H1 (cell line): ENCODE measurements around the gene CCR2. TPM values are rescaled to one million over a fixed set of nuclear protein-coding genes. Genes with fewer than 3 reads are reported as not detected.

Experiments used
- CTCF ChIA-PET: fragments of 300-600 bp; sonication (Branson Sonifier 250); formaldehyde crosslinking; loops from one replicate; lab custom pipeline; 2021; ENCODE audit not compliant: partially characterized antibody; lab: Charles Lee
- POLR2A ChIA-PET: fragments of 300-600 bp; sonication (Branson Sonifier 250); formaldehyde crosslinking; loops from one replicate; lab custom pipeline; 2021; ENCODE audit warnings: inconsistent platforms; ENCODE audit not compliant: partially characterized antibody; lab: Charles Lee
- DNase-seq, 2 experiments: peaks; one replicate each; pipeline versions ENCODE4 v3.0.0 to v3.0.0-alpha.2; 2010 to 2022; ENCODE audit warnings: low spot score in 2 of 2, low read depth in 1 of 2, mixed read lengths in 1 of 2
- FAIRE-seq: peaks from 2 replicates; lab custom pipeline; 2011; peaks lifted over from hg19 to GRCh38; lab: Jason Lieb, UNC
- H2AFZ ChIP-seq: 2 replicates; pipeline ENCODE4 v1.8.1; 2012; ENCODE audit warnings: low read length, inconsistent platforms
- H2AK5ac ChIP-seq: 2 replicates; pipeline ENCODE4 v1.6.1; 2013; ENCODE audit warnings: low read depth, low read length
- H2BK120ac ChIP-seq: replicated peaks from 2 replicates; pipeline ENCODE3; 2013; ENCODE audit warnings: low read depth, low read length, inconsistent platforms
- H2BK12ac ChIP-seq: 2 replicates; pipeline ENCODE4 v1.6.1; 2013; ENCODE audit warnings: low read depth, low read length
- H2BK15ac ChIP-seq: 2 replicates; pipeline ENCODE4 v1.6.1; 2013; ENCODE audit warnings: low read length
- H2BK20ac ChIP-seq: 2 replicates; pipeline ENCODE4 v1.6.1; 2013; ENCODE audit warnings: low read length
- H2BK5ac ChIP-seq: 2 replicates; pipeline ENCODE4 v1.6.1; 2013; ENCODE audit warnings: low read depth, low read length
- H3K14ac ChIP-seq: 2 replicates; pipeline ENCODE4 v1.6.1; 2013; ENCODE audit warnings: inconsistent platforms; ENCODE audit not compliant: insufficient read length
- H3K18ac ChIP-seq: 2 replicates; pipeline ENCODE4 v1.6.1; 2013; ENCODE audit warnings: low read length; ENCODE audit errors: extremely low read depth
- H3K23ac ChIP-seq: 2 replicates; pipeline ENCODE4 v1.6.1; 2013; ENCODE audit warnings: inconsistent platforms; ENCODE audit not compliant: insufficient read length
- H3K23me2 ChIP-seq: 2 replicates; pipeline ENCODE4 v1.6.1; 2013; ENCODE audit warnings: low read depth, low read length
- H3K27ac ChIP-seq: 2 replicates; pipeline ENCODE4 v1.6.1; 2011; ENCODE audit warnings: low read depth, low read length, inconsistent platforms
- H3K27me3 ChIP-seq, 4 experiments: replicated peaks in 1 of 4; 1 replicate in 1 of 4; 2 replicates in 3 of 4; pipeline versions ENCODE4 v1.6.1 to v1.8.1; 2011 to 2013; ENCODE audit warnings: low read length in 3 of 4, mild to moderate bottlenecking in 3 of 4, inconsistent platforms in 2 of 4, mixed read lengths in 2 of 4, moderate library complexity in 1 of 4; ENCODE audit not compliant: control insufficient read depth in 3 of 4, insufficient read depth in 3 of 4; ENCODE audit errors: extremely low read depth in 1 of 4
- H3K36me3 ChIP-seq, 4 experiments: 2 replicates each; pipeline versions ENCODE4 v1.6.1 to v1.8.1; 2011 to 2013; ENCODE audit warnings: mild to moderate bottlenecking in 4 of 4, low read length in 3 of 4, moderate library complexity in 2 of 4, control low read depth in 1 of 4, inconsistent platforms in 1 of 4; ENCODE audit not compliant: insufficient read depth in 4 of 4, control insufficient read depth in 2 of 4
- H3K4ac ChIP-seq: replicated peaks from 2 replicates; pipeline ENCODE3; 2013; ENCODE audit warnings: low read length, low read depth, mixed read lengths, inconsistent platforms; ENCODE audit not compliant: insufficient read length
- H3K4me1 ChIP-seq, 4 experiments: replicated peaks in 1 of 4; 1 replicate in 1 of 4; 2 replicates in 3 of 4; pipeline versions ENCODE4 v1.6.1 to v1.8.1; 2011 to 2013; ENCODE audit warnings: low read length in 3 of 4, inconsistent platforms in 2 of 4, mixed read lengths in 1 of 4; ENCODE audit not compliant: insufficient read depth in 4 of 4, control insufficient read depth in 3 of 4
- H3K4me2 ChIP-seq, 2 experiments: 2 replicates each; pipeline versions ENCODE4 v1.6.1 to v1.8.1; 2011 to 2013; ENCODE audit warnings: low read depth in 2 of 2, low read length in 2 of 2, control low read depth in 1 of 2, inconsistent platforms in 1 of 2, mild to moderate bottlenecking in 1 of 2; ENCODE audit not compliant: insufficient read depth in 1 of 2
- H3K4me3 ChIP-seq, 4 experiments: fragments of 200-600, 300-600 bp in 1 of 4; sonication (generic), shearing (Covaris generic), sonication (Bioruptor Twin) in 1 of 4; 2 replicates each; pipeline versions ENCODE4 v1.5.1 to v1.8.1; 2011 to 2016; ENCODE audit warnings: low read length in 4 of 4, low read depth in 3 of 4, control low read depth in 2 of 4, inconsistent platforms in 2 of 4, mild to moderate bottlenecking in 2 of 4, mixed read lengths in 1 of 4, moderate library complexity in 1 of 4; ENCODE audit not compliant: insufficient read depth in 2 of 4; ENCODE audit errors: extremely low read depth in 1 of 4
- H3K56ac ChIP-seq: replicated peaks from 2 replicates; pipeline ENCODE3; 2013; ENCODE audit warnings: low read depth, mild to moderate bottlenecking, mixed read lengths, low read length, inconsistent platforms; ENCODE audit not compliant: insufficient read length
- H3K79me1 ChIP-seq: 2 replicates; pipeline ENCODE4 v1.6.1; 2013; ENCODE audit warnings: low read depth, low read length, control low read depth
- H3K79me2 ChIP-seq, 2 experiments: 2 replicates each; pipeline versions ENCODE4 v1.6.1 to v1.8.1; 2012 to 2013; ENCODE audit warnings: low read length in 2 of 2, mild to moderate bottlenecking in 2 of 2, inconsistent platforms in 1 of 2; ENCODE audit not compliant: insufficient read depth in 2 of 2, control insufficient read depth in 1 of 2
- H3K9ac ChIP-seq, 4 experiments: replicated peaks in 1 of 4; 1 replicate in 1 of 4; 2 replicates in 3 of 4; pipeline versions ENCODE4 v1.6.1 to v1.8.1; 2011 to 2013; ENCODE audit warnings: low read depth in 3 of 4, low read length in 3 of 4, control low read depth in 2 of 4, mild to moderate bottlenecking in 2 of 4, moderate library complexity in 2 of 4, inconsistent platforms in 1 of 4; ENCODE audit errors: extremely low read depth in 1 of 4
- H3K9me3 ChIP-seq, 2 experiments: 2 replicates each; pipeline versions ENCODE4 v1.6.1 to v1.8.1; 2012 to 2013; ENCODE audit warnings: mild to moderate bottlenecking in 2 of 2, moderate library complexity in 2 of 2, control low read depth in 1 of 2, inconsistent platforms in 1 of 2, low read depth in 1 of 2, low read length in 1 of 2, mixed read lengths in 1 of 2; ENCODE audit not compliant: insufficient read depth in 2 of 2
- H4K20me1 ChIP-seq, 2 experiments: replicated peaks in 1 of 2; 2 replicates each; pipeline versions ENCODE3 to v1.8.1; 2011 to 2013; ENCODE audit warnings: inconsistent platforms in 2 of 2, low read length in 2 of 2, mild to moderate bottlenecking in 1 of 2; ENCODE audit not compliant: insufficient read depth in 2 of 2, control insufficient read depth in 1 of 2
- H4K5ac ChIP-seq: 2 replicates; pipeline ENCODE4 v1.6.1; 2013; ENCODE audit warnings: low read length, low read depth, mixed read lengths, inconsistent platforms; ENCODE audit not compliant: insufficient read length
- H4K8ac ChIP-seq: 2 replicates; pipeline ENCODE4 v1.8.0; 2013; ENCODE audit warnings: mild to moderate bottlenecking, moderate library complexity, low read length, inconsistent platforms; ENCODE audit not compliant: insufficient read depth; ENCODE audit errors: extremely low read depth
- H4K91ac ChIP-seq: replicated peaks from 2 replicates; pipeline ENCODE3; 2013; ENCODE audit warnings: low read length, mixed read lengths, inconsistent platforms; ENCODE audit not compliant: insufficient read length
- ATF2 ChIP-seq: IDR thresholded peaks from 2 replicates; pipeline ENCODE4 v1.6.1; 2012; ENCODE audit warnings: low read length, inconsistent platforms
- POLR2A ChIP-seq, 2 experiments: IDR thresholded peaks; 1 replicate in 1 of 2; 2 replicates in 1 of 2; pipeline ENCODE4 v1.6.1; 2011; ENCODE audit warnings: low read depth in 2 of 2, low read length in 2 of 2, mild to moderate bottlenecking in 2 of 2; ENCODE audit errors: control extremely low read depth in 1 of 2
- POLR2AphosphoS5 ChIP-seq: IDR thresholded peaks from 2 replicates; pipeline ENCODE4 v1.6.1; 2011; ENCODE audit warnings: low read depth, low read length
- SP2 ChIP-seq: IDR thresholded peaks from 2 replicates; pipeline ENCODE4 v1.6.1; 2012; ENCODE audit warnings: mild to moderate bottlenecking, low read length, inconsistent platforms
- TEAD4 ChIP-seq: IDR thresholded peaks from 2 replicates; pipeline ENCODE4 v1.6.1; 2012; ENCODE audit warnings: low read depth, low read length, inconsistent platforms, mixed read lengths
- WGBS, 2 experiments: shearing (Covaris generic) in 1 of 2; methylation state at CpG; one replicate each; pipeline versions ENCODE4 v1.1.6 to v1.1.7; 2013 to 2015; ENCODE audit warnings: low lambda C conversion rate in 2 of 2, mixed read lengths in 2 of 2, inconsistent platforms in 1 of 2, low coverage in 1 of 2, missing lambda C conversion rate in 1 of 2; ENCODE audit not compliant: insufficient replicate concordance in 2 of 2, insufficient coverage in 1 of 2, insufficient read length in 1 of 2; ENCODE audit errors: extremely low coverage in 1 of 2, missing lambda C conversion rate in 1 of 2; 5-methylcytosine and 5-hydroxymethylcytosine counted together
- polyA plus RNA-seq, 7 experiments: library from polyadenylated mRNA; depleted of rRNA in 3 of 7; stranded (reverse) in 5 of 7; unstranded in 2 of 7; fragments of >200 nt in 5 of 7; fragments of 200-250 nt in 2 of 7; gene quantifications; 1 replicate in 5 of 7; 2 replicates in 1 of 7; 4 replicates in 1 of 7; pipeline versions ENCODE4 v1.2.1 to v1.2.3, GENCODE V29; 2011 to 2013; ENCODE audit warnings: missing spikeins in 2 of 7, mixed read lengths in 2 of 7
- total RNA-seq: library from RNA; stranded (reverse); fragmentation: NEBNext Ultra II Directional; extraction: Animal tissue kit (Norgen Biotek cat#: 25700); gene quantifications from 2 replicates; pipeline ENCODE4 v1.2.1, GENCODE V29; 2021
- TF ChIP-seq, protein P1 (sequence below): IDR thresholded peaks from 2 replicates; pipeline ENCODE4 v1.6.1; 2011; ENCODE audit warnings: low read length, improper control_type of control experiment

The CCR2 gene
- total and polyA plus RNA-seq, 2 of the 8 experiments (the other 6 are each of a cell fraction or from before 2014, with no cell fraction given) = not detected

DNA sequence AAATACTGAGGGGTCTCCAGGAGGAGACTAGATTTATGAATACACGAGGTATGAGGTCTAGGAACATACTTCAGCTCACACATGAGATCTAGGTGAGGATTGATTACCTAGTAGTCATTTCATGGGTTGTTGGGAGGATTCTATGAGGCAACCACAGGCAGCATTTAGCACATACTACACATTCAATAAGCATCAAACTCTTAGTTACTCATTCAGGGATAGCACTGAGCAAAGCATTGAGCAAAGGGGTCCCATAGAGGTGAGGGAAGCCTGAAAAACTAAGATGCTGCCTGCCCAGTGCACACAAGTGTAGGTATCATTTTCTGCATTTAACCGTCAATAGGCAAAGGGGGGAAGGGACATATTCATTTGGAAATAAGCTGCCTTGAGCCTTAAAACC is 21.3 kb downstream of the CCR2 start:
- Histone ChIP-seq H3K4ac (no peak overlapping the region), H4K8ac (no peak overlapping the region), H3K18ac (no peak overlapping the region), H3K9me3 (no peaks in the 10 kb centered on the region), H2BK5ac (no peak overlapping the region), H3K23ac (no peak overlapping the region), H2BK20ac (no peak overlapping the region), H2BK15ac (no peak overlapping the region), H2BK120ac (no peak overlapping the region), H3K36me3 (no peaks in the 10 kb centered on the region), H3K4me3 (no peak overlapping the region), H4K5ac (no peak overlapping the region), H2AFZ (no peak overlapping the region), H3K79me1 (no peaks in the 10 kb centered on the region), H4K91ac (no peak overlapping the region), H3K4me1 (peaks cover 0 to 8% (median 3%) of the 10 kb centered on the region in 4 experiments; a peak in 3 of 7 replicates)
- 80% methylated on average over 2 of the region's 2 CpGs; no CpG with 5 or more reads in 1 of the 2 experiments for WGBS, 2 experiments
- POLR2A ChIA-PET = no interaction called here
- CTCF ChIA-PET = interaction anchor here (0.7 to 12.9 kb wide), 6 partner anchors 8 to 441 kb away, joined by 3 to 164 read pairs (median 3); no protein-coding TSS in a partner anchor
- DNase-seq = no peak
- TF ChIP-seq POLR2AphosphoS5 = no peak
- TF ChIP-seq ATF2 = no peak
- TF ChIP-seq SP2 = no peak
- TF ChIP-seq POLR2A (IDR thresholded peaks at IDR 0.05; ENCODE audit: control extremely low read depth in 1 of 2, low read depth in 2 of 2, low read length in 2 of 2) = no peak
- no peak for TF ChIP-seq TEAD4
- TF ChIP-seq, protein P1, sequence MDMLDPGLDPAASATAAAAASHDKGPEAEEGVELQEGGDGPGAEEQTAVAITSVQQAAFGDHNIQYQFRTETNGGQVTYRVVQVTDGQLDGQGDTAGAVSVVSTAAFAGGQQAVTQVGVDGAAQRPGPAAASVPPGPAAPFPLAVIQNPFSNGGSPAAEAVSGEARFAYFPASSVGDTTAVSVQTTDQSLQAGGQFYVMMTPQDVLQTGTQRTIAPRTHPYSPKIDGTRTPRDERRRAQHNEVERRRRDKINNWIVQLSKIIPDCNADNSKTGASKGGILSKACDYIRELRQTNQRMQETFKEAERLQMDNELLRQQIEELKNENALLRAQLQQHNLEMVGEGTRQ = no peak
- TF ChIP-seq, all 59 proteins: peak for 0
- Histone ChIP-seq H2AK5ac (no peak overlapping the region), H3K27me3 (no peaks in the 10 kb centered on the region), H3K27ac (no peak overlapping the region), H3K9ac (no peak overlapping the region), H2BK12ac (no peak overlapping the region), H3K79me2 (no peaks in the 10 kb centered on the region), H3K14ac (no peak overlapping the region), H3K4me2 (no peak overlapping the region), H4K20me1 (no peaks in the 10 kb centered on the region), H3K23me2 (no peaks in the 10 kb centered on the region), H3K56ac (no peak overlapping the region)
- no peak for FAIRE-seq
